ENCODE measurements around the gene PCDHGB4.
"Not testable (repeated sequence)": the region's sequence is repeated elsewhere in the genome, so short reads cannot be mapped to it uniquely, and the experiment has no call there.

PCDHGB4 gene

GRCh38 chr5:141402553-141403243, 15.2 kb downstream of the PCDHGB4 start, which contains the start of gene PCDHGA9:
Gene PCDHGA9 (plus strand): TSS chr5:141402778. CDS start chr5:141402953, 175 bp downstream.
- DNase-seq = peak; percentile 25

GRCh38 chr5:141403387-141403786, 15.9 kb downstream of the PCDHGB4 start:
- no peak for DNase-seq

- DNase-seq = not testable (repeated sequence)
Measured at GRCh38 chr5:141407790-141408505, 20.4 kb downstream of the PCDHGB4 start, which contains the start of gene PCDHGB6. Gene PCDHGB6 (plus strand): TSS chr5:141408021. CDS start chr5:141408203, 182 bp downstream.

GRCh38 chr5:141409598-141410306, 22.3 kb downstream of the PCDHGB4 start:
- no peak for DNase-seq

DNA sequence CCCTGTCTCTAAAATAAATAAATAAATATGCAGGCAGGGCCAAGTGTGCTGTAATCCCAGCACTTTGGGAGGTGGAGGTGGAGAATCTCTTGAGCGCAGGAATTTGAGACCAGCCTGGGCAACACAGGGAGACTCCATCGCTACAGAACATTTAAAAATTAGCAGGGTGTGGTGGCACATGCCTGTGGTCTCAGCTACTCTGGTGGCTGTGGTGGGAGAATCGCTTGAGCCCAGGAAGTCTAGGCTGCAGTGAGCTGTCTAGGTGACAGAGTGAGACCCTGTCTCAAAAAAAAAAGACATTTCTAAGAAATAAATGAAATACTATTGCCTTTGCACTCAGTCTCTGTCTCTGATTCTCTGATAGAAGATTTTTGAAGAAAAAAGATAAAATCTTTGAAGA, 24.1 kb downstream of the PCDHGB4 start:
- no peak for DNase-seq

GRCh38 chr5:141412854-141413539, 25.5 kb downstream of the PCDHGB4 start, which contains the start of gene PCDHGA10:
Gene PCDHGA10 (plus strand): TSS chr5:141412987. CDS start chr5:141413176, 189 bp downstream.
- DNase-seq = no peak

- no peak for DNase-seq
Measured at GRCh38 chr5:141413540-141414069, 26.1 kb downstream of the PCDHGB4 start.

DNA sequence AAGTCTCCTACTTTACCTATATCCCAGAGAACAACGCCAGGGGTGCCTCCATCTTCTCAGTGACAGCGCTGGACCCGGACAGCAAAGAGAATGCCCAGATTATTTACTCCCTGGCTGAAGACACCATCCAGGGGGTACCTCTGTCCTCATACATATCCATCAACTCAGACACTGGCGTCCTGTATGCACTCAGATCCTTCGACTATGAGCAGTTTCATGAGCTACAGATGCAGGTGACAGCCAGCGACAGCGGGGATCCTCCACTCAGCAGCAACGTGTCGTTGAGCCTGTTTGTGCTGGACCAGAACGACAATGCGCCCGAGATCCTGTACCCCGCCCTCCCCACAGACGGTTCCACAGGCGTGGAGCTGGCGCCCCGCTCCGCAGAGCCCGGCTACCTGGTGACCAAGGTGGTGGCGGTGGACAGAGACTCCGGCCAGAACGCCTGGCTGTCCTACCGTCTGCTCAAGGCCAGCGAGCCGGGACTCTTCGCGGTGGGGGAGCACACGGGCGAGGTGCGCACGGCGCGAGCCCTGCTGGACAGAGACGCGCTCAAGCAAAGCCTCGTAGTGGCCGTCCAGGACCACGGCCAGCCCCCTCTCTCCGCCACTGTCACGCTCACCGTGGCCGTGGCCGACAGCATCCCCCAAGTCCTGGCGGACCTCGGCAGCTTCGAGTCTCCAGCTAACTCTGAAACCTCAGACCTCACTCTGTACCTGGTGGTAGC, 27.2 kb downstream of the PCDHGB4 start:
- DNase-seq = not testable (repeated sequence)

- not testable (repeated sequence) for DNase-seq
Measured at GRCh38 chr5:141415275-141415618, 27.7 kb downstream of the PCDHGB4 start.

GRCh38 chr5:141417494-141418172, 30.1 kb downstream of the PCDHGB4 start, which contains the start of gene PCDHGB7:
Gene PCDHGB7 (plus strand): TSS chr5:141417677. CDS start chr5:141417860, 183 bp downstream.
- DNase-seq = peak; percentile 66

DNA sequence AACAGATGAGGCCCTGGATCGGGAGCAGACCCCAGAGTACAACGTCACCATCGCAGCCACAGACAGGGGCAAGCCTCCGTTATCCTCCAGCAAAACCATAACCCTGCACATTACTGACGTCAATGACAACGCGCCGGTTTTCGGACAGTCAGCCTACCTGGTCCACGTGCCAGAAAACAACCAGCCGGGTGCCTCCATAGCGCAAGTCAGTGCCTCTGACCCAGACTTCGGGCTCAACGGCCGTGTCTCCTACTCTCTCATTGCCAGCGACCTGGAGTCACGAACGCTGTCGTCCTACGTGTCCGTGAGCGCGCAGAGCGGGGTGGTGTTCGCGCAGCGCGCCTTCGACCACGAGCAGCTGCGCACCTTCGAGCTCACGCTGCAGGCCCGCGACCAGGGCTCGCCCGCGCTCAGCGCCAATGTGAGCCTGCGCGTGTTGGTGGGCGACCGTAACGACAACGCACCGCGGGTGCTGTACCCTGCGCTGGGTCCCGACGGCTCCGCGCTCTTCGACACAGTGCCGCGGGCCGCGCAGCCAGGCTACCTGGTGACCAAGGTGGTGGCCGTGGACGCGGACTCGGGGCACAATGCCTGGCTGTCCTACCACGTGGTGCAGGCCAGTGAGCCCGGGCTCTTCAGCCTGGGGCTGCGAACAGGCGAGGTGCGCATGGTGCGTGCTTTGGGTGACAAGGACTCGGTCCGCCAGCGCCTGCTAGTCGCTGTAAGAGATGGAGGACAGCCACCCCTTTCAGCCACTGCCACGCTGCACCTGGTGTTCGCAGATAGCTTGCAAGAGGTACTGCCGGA, 31.8 kb downstream of the PCDHGB4 start:
- no peak for DNase-seq

- DNase-seq = no peak
Measured at GRCh38 chr5:141420855-141421488, 33.5 kb downstream of the PCDHGB4 start, which contains the start of gene PCDHGA11. Gene PCDHGA11 (plus strand): TSS chr5:141421051. CDS start chr5:141421228, 177 bp downstream.

- no peak for DNase-seq
Measured at GRCh38 chr5:141421489-141421855, 34.0 kb downstream of the PCDHGB4 start.

- no peak for DNase-seq
Measured at GRCh38 chr5:141422742-141423291, 35.3 kb downstream of the PCDHGB4 start.

GRCh38 chr5:141427783-141428426, 40.4 kb downstream of the PCDHGB4 start:
- DNase-seq = no peak

DNA sequence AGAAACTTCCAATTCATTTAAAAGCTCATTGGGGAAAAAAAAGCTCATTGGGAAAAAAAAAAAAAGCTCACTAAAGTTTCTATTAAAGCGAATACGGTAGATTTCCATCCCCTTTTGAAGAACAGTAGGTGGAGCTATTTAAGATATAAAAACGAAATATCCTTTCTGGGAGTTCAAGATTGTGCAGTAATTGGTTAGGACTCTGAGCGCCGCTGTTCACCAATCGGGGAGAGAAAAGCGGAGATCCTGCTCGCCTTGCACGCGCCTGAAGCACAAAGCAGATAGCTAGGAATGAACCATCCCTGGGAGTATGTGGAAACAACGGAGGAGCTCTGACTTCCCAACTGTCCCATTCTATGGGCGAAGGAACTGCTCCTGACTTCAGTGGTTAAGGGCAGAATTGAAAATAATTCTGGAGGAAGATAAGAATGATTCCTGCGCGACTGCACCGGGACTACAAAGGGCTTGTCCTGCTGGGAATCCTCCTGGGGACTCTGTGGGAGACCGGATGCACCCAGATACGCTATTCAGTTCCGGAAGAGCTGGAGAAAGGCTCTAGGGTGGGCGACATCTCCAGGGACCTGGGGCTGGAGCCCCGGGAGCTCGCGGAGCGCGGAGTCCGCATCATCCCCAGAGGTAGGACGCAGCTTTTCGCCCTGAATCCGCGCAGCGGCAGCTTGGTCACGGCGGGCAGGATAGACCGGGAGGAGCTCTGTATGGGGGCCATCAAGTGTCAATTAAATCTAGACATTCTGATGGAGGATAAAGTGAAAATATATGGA, 43.0 kb downstream of the PCDHGB4 start, which contains the start of gene PCDHGA12:
Gene PCDHGA12 (plus strand): TSS at position 176 of the 782 bp plus-strand sequence. CDS start 253 bp downstream, at position 429.
- DNase-seq = peak; percentile 48

GRCh38 chr5:141431286-141431685, 43.8 kb downstream of the PCDHGB4 start:
- no peak for DNase-seq

GRCh38 chr5:141432308-141432707, 44.8 kb downstream of the PCDHGB4 start:
- not testable (repeated sequence) for DNase-seq
